ENCODE results near the gene GPR142.

Gene GPR142

GRCh38 chr17:74367206-74367605, at the start of gene GPR142:
TSS of gene GPR142 (plus strand) at chr17:74367506. CDS start at chr17:74369541, 2,035 bp downstream.
- TF ChIP-seq GATA1 (IDR thresholded peaks at IDR 0.05; ENCODE audit: low read depth, low read length) (no peak), POLR2A (IDR thresholded peaks at IDR 0.05; ENCODE audit: low read length) (no peak)

GRCh38 chr17:74318391-74318790, 48.9 kb upstream of the GPR142 start:
- no peak for TF ChIP-seq POLR2A (IDR thresholded peaks at IDR 0.05; ENCODE audit: low read length)
- no peak for TF ChIP-seq GATA1 (IDR thresholded peaks at IDR 0.05; ENCODE audit: low read depth, low read length)
- DNase-seq, result no peak

More at GRCh38 chr17:74367206-74367605, at the start of gene GPR142:
- no peak for DNase-seq

GRCh38 chr17:74324521-74324920, 42.8 kb upstream of the GPR142 start:
- no peak for TF ChIP-seq GATA1 (IDR thresholded peaks at IDR 0.05; ENCODE audit: low read depth, low read length)
- TF ChIP-seq POLR2A (IDR thresholded peaks at IDR 0.05; ENCODE audit: low read length), result no peak

GRCh38 chr17:74325376-74325742, 41.9 kb upstream of the GPR142 start:
- no peak for DNase-seq
- no peak for TF ChIP-seq POLR2A (IDR thresholded peaks at IDR 0.05; ENCODE audit: low read length)

More at GRCh38 chr17:74324521-74324920, 42.8 kb upstream of the GPR142 start:
- DNase-seq, result no peak

- no peak for TF ChIP-seq POLR2A (IDR thresholded peaks at IDR 0.05; ENCODE audit: low read length)
- no peak for TF ChIP-seq GATA1 (IDR thresholded peaks at IDR 0.05; ENCODE audit: low read depth, low read length)
- DNase-seq, result peak; percentile 29 to 39
These were observed 41.4 kb upstream of the GPR142 start, which contains the start of gene KIF19 for GRCh38 chr17:74325743-74326379. TSS of gene KIF19 (plus strand) at chr17:74326226. CDS start at chr17:74326350, 124 bp downstream.

GRCh38 chr17:74326506-74326905, 40.8 kb upstream of the GPR142 start:
- no peak for DNase-seq
- no peak for TF ChIP-seq GATA1 (IDR thresholded peaks at IDR 0.05; ENCODE audit: low read depth, low read length)
- TF ChIP-seq POLR2A (IDR thresholded peaks at IDR 0.05; ENCODE audit: low read length), result no peak

GRCh38 chr17:74328487-74328886, 38.8 kb upstream of the GPR142 start:
- DNase-seq, result no peak
- TF ChIP-seq POLR2A (IDR thresholded peaks at IDR 0.05; ENCODE audit: low read length) (no peak), GATA1 (IDR thresholded peaks at IDR 0.05; ENCODE audit: low read depth, low read length) (no peak)

- TF ChIP-seq POLR2A (IDR thresholded peaks at IDR 0.05; ENCODE audit: low read length), result no peak
- TF ChIP-seq GATA1 (IDR thresholded peaks at IDR 0.05; ENCODE audit: low read depth, low read length), result no peak
- DNase-seq, result no peak
These were observed 37.9 kb upstream of the GPR142 start for GRCh38 chr17:74329378-74329777.

- no peak for DNase-seq
- no peak for TF ChIP-seq POLR2A (IDR thresholded peaks at IDR 0.05; ENCODE audit: low read length)
- no peak for TF ChIP-seq GATA1 (IDR thresholded peaks at IDR 0.05; ENCODE audit: low read depth, low read length)
These were observed 36.9 kb upstream of the GPR142 start for GRCh38 chr17:74330446-74330845.

- TF ChIP-seq GATA1 (IDR thresholded peaks at IDR 0.05; ENCODE audit: low read depth, low read length) (no peak), POLR2A (IDR thresholded peaks at IDR 0.05; ENCODE audit: low read length) (no peak)
These were observed 35.2 kb upstream of the GPR142 start for GRCh38 chr17:74332017-74332650.

GRCh38 chr17:74332763-74333283, 34.5 kb upstream of the GPR142 start:
- no peak for TF ChIP-seq POLR2A (IDR thresholded peaks at IDR 0.05; ENCODE audit: low read length)
- TF ChIP-seq GATA1 (IDR thresholded peaks at IDR 0.05; ENCODE audit: low read depth, low read length), result no peak
- DNase-seq, result peak; percentile 38 to 57

More at GRCh38 chr17:74332017-74332650, 35.2 kb upstream of the GPR142 start:
- no peak for DNase-seq

- DNase-seq, result no peak
- no peak for TF ChIP-seq POLR2A (IDR thresholded peaks at IDR 0.05; ENCODE audit: low read length)
- TF ChIP-seq GATA1 (IDR thresholded peaks at IDR 0.05; ENCODE audit: low read depth, low read length), result no peak
These were observed 32.8 kb upstream of the GPR142 start for GRCh38 chr17:74334393-74335039.

- DNase-seq, result no peak
- TF ChIP-seq POLR2A (IDR thresholded peaks at IDR 0.05; ENCODE audit: low read length), result no peak
- TF ChIP-seq GATA1 (IDR thresholded peaks at IDR 0.05; ENCODE audit: low read depth, low read length), result no peak
These were observed 31.7 kb upstream of the GPR142 start for GRCh38 chr17:74335529-74336062.

- no peak for DNase-seq
- no peak for TF ChIP-seq GATA1 (IDR thresholded peaks at IDR 0.05; ENCODE audit: low read depth, low read length)
- no peak for TF ChIP-seq POLR2A (IDR thresholded peaks at IDR 0.05; ENCODE audit: low read length)
These were observed 31.0 kb upstream of the GPR142 start for GRCh38 chr17:74336307-74336706.
